Peyer's patch (tissue), 4 donors: Measurements from ENCODE around the gene TMEM270. TPM values are rescaled to one million over a fixed set of nuclear protein-coding genes. Genes with fewer than 3 reads are reported as not detected.

Experiments
- DNase-seq, 3 donors: peaks; one replicate each; pipeline ENCODE4 v3.0.0-alpha.2; 2017 to 2019
- H3K27ac ChIP-seq, 4 donors: fragments of 200-600 bp; sonication (generic); one replicate each; pipeline ENCODE4 v1.5.1; 2016 to 2019
- H3K27me3 ChIP-seq, 2 donors: fragments of 200-600 bp; sonication (generic); one replicate each; pipeline ENCODE4 v1.5.1; 2019
- H3K36me3 ChIP-seq, 3 donors: fragments of 200-600 bp; sonication (generic); one replicate each; pipeline ENCODE4 v1.5.1; 2016 to 2019
- H3K4me1 ChIP-seq, 4 donors: fragments of 200-600 bp; sonication (generic); one replicate each; pipeline ENCODE4 v1.5.1; 2016 to 2019
- H3K4me3 ChIP-seq, 4 donors: fragments of 200-600 bp; sonication (generic); 1 replicate in 3 of 4; 2 replicates in 1 of 4; pipeline ENCODE4 v1.5.1; 2016 to 2019; ENCODE audit warnings: mild to moderate bottlenecking in 1 of 4
- H3K9me3 ChIP-seq, 4 donors: fragments of 200-600 bp; sonication (generic); one replicate each; pipeline ENCODE4 v1.5.1; 2016 to 2019; ENCODE audit warnings: mild to moderate bottlenecking in 1 of 4
- POLR2A ChIP-seq, 2 donors: fragments of 450-650 bp; IDR thresholded peaks; one replicate each; pipeline ENCODE4 v1.5.1; 2017; ENCODE audit warnings: antibody characterized with exemption in 2 of 2, mild to moderate bottlenecking in 2 of 2, moderate library complexity in 2 of 2
- total RNA-seq, 4 donors: library from RNA; depleted of rRNA; stranded (reverse); fragments of >200 nt; gene quantifications; one replicate each; pipeline ENCODE4 v1.1.0, GENCODE V29; 2016
- TF ChIP-seq, protein P1 (sequence below), 6 experiments: fragments of 450-650 bp in 4 of 6; fragments of 200-600 bp in 2 of 6; sonication (generic) in 1 of 6; IDR thresholded peaks; one replicate each; pipeline ENCODE4 v1.5.1; 2017 to 2019; ENCODE audit warnings: antibody characterized with exemption in 6 of 6, mild to moderate bottlenecking in 3 of 6, moderate library complexity in 1 of 6

TMEM270 gene
- total RNA-seq, 4 donors from 2014 or later: not detected

DNA sequence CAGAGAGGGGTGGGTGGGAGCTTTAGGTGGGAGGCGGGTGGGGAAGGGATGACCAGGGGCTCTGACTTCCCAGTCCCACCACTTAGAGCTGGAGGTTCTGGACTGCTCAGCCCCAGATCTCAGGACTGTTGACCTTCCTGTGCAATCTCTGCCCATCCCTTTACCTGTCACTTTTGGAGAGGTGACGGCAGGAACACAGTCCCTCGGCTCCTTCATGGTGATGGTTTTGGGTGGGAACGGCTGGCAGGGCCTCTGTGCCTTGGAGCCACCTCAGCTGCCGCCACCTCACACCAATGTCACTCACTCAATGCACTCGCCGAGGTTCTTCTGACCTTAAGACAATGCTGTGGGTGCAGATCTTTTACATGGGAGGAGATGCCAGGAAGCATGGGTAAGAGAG lies 49.0 kb downstream of the TMEM270 start:
- Histone ChIP-seq H3K36me3 (no peaks in the 10 kb centered on the region), H3K4me1 (no peaks in the 10 kb centered on the region), H3K27me3 (no peaks in the 10 kb centered on the region), H3K4me3 (no peak overlapping the region), H3K9me3 (no peaks in the 10 kb centered on the region), H3K27ac (no peak overlapping the region)
- no peak for DNase-seq
- TF ChIP-seq, protein P1, sequence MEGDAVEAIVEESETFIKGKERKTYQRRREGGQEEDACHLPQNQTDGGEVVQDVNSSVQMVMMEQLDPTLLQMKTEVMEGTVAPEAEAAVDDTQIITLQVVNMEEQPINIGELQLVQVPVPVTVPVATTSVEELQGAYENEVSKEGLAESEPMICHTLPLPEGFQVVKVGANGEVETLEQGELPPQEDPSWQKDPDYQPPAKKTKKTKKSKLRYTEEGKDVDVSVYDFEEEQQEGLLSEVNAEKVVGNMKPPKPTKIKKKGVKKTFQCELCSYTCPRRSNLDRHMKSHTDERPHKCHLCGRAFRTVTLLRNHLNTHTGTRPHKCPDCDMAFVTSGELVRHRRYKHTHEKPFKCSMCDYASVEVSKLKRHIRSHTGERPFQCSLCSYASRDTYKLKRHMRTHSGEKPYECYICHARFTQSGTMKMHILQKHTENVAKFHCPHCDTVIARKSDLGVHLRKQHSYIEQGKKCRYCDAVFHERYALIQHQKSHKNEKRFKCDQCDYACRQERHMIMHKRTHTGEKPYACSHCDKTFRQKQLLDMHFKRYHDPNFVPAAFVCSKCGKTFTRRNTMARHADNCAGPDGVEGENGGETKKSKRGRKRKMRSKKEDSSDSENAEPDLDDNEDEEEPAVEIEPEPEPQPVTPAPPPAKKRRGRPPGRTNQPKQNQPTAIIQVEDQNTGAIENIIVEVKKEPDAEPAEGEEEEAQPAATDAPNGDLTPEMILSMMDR (IDR thresholded peaks at IDR 0.05): no peak
- no peak for TF ChIP-seq POLR2A (IDR thresholded peaks at IDR 0.05)

- no peak for DNase-seq
Measured at GRCh38 chr7:73912223-73912622, 51.3 kb downstream of the TMEM270 start.

More at GRCh38 chr7:73912223-73912622, 51.3 kb downstream of the TMEM270 start:
- Histone ChIP-seq H3K4me3 (no peak overlapping the region), H3K36me3 (no peaks in the 10 kb centered on the region), H3K9me3 (no peaks in the 10 kb centered on the region), H3K27ac (no peak overlapping the region), H3K4me1 (no peaks in the 10 kb centered on the region), H3K27me3 (no peaks in the 10 kb centered on the region)
- TF ChIP-seq, protein P1 (IDR thresholded peaks at IDR 0.05): no peak
- TF ChIP-seq POLR2A (IDR thresholded peaks at IDR 0.05): no peak

Other genes starting within 250 kb of the TMEM270 start
- gene MLXIPL, start 236.6 kb upstream of the TMEM270 start, total RNA-seq: 100 to 1,000 TPM; 114 to 465 (median 293) TPM
- gene VPS37D, start 193.3 kb upstream of the TMEM270 start, total RNA-seq: 1 to 10 TPM in 3 of 4 donors, not detected in 1; 1.1 to 6.3 (median 5.0) TPM
- gene DNAJC30, start 177.7 kb upstream of the TMEM270 start, total RNA-seq: 1 to 10 TPM; 1.7 to 8.1 (median 5.6) TPM
- 10 to 100 TPM; 34.5 to 48.7 (median 44.1) TPM for gene BUD23, start 177.6 kb upstream of the TMEM270 start, total RNA-seq
- gene STX1A, start 141.5 kb upstream of the TMEM270 start, total RNA-seq: 10 to 100 TPM in 3 of 4 donors, 1 to 10 TPM in 1; 5.6 to 27.3 (median 23.3) TPM
- 100 to 1,000 TPM in 2 of 4 donors, 10 to 100 TPM in 2; 65.9 to 156 (median 98.5) TPM for gene ABHD11, start 122.4 kb upstream of the TMEM270 start, total RNA-seq
- gene CLDN3, start 90.9 kb upstream of the TMEM270 start, total RNA-seq: 100 to 1,000 TPM in 3 of 4 donors, 10 to 100 TPM in 1; 55.3 to 944 (median 831) TPM
- 100 to 1,000 TPM in 3 of 4 donors, 10 to 100 TPM in 1; 83.3 to 551 (median 450) TPM for gene CLDN4, start 30.2 kb upstream of the TMEM270 start, total RNA-seq
- 10 to 100 TPM in 2 of 4 donors, 1 to 10 TPM in 2; 2.1 to 20.4 (median 11.7) TPM for gene METTL27, start 18.6 kb upstream of the TMEM270 start, total RNA-seq
- 100 to 1,000 TPM in 1 of 4 donors, 10 to 100 TPM in 3; 11.5 to 210 (median 27.9) TPM for gene ELN, start 167.0 kb downstream of the TMEM270 start, total RNA-seq
- 10 to 100 TPM in 2 of 4 donors, 1 to 10 TPM in 2; 3.7 to 38.0 (median 11.7) TPM for gene LIMK1, start 222.6 kb downstream of the TMEM270 start, total RNA-seq